GM12801 (cell line): ENCODE measurements around the gene PON2.

ENCODE experiments used
- CTCF ChIP-seq: IDR thresholded peaks from one replicate; pipeline ENCODE4 v1.5.1; 2011; ENCODE audit warnings: control low read depth; ENCODE audit not compliant: insufficient read length; ENCODE audit errors: extremely low read depth

Gene PON2

GRCh38 chr7:95436407-95436806 lies 1.6 kb upstream of the PON2 start:
- no peak for TF ChIP-seq CTCF

DNA sequence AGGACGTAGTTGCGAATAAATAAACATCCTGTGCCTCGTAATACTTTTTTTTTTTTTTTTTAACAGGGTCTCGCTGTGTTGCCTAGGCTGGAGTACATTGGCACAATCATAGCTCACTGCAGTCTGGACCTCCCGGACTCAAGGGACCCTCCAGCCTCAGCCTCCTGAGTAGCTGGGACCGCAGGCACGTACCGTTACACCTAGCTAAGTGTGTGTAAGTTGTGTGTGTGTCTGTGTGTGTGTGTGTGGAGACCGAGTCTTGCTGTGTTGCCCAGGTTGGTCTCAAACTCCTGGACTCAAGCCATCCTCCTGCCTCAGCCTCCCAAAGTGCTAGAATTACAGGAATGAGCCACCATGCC lies 573 bp upstream of the PON2 start:
- TF ChIP-seq CTCF: no peak

GRCh38 chr7:95433952-95434556 lies 774 bp downstream of the PON2 start:
- TF ChIP-seq CTCF: no peak

- TF ChIP-seq CTCF: no peak
Observed at GRCh38 chr7:95433129-95433528, 1.7 kb downstream of the PON2 start.

DNA sequence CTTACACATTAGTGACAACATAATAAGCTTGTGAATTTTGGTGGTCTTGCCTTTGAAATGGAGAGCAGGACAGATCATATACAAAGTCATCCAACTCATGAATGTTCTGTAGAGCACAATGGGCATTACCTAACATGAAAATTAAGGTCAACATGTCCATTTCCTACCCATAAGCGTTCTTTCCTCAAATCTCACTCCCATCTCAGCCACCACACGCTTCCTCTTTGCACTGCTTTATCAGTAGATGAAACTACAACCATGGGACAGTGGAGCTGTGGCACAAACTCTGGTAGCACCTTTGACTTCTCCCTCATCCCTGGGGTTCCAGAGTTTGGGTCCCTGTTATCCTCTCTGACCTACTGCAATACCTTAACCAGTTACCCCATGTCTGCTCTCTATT lies 2.2 kb downstream of the PON2 start:
- no peak for TF ChIP-seq CTCF

DNA sequence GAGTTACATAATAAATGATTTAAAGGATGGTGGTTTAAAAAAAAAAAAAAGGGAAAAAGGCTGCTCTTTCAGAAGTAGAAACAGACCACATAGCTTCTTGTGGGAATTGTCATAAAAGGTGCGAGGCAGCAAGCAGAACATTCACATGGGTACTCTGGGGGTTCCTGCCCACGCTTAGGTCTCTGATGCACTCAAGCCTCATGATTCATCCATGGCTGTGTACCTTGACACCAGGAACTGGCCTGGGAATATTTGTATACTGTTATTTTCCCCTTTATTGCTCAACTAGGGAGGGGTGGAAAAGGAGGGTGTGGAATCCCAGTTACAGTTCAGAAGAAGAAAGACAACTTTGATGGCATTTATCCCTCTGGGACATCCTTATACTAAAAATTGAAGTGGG lies 4.0 kb downstream of the PON2 start:
- TF ChIP-seq CTCF: no peak

DNA sequence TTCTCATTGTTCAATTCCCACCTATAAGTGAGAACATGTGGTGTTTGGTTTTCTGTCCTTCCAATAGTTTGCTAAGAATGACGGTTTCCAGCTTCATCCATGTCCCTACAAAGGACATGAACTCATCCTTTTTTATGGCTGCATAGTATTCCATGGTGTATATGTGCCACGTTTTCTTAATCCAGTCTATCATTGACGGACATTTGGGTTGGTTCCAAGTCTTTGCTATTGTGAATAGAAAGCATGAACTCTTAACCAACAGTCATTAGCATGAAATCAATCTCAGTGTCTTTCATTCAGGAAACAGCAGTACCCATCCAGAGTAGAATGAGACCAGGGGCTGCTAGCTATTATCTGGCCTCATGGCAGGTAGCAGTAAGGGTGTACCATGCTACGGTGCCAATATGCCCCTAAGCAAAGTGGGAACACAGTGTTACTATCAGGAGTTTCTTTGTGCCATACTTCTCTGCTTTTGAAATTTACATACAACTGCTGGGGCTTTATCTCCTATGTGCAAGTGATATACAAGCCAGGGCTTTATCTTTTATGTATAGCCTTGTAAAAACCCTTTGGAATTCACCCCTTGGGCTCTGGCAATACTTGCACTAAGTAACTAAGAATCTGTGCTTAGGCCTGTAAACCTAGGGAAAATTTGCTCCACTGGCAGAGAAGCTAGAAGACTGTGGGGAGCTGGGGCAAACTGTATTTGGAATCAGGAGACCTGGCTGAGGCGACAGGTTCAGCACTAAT lies 5.4 kb downstream of the PON2 start:
- no peak for TF ChIP-seq CTCF
